NB4 (cell line): ENCODE data around the gene BRSK2.

Experiments
- DNase-seq: peaks from one replicate; pipeline ENCODE4 v3.0.0; 2010; ENCODE audit warnings: low read depth
- H3K4me3 ChIP-seq: one replicate; pipeline ENCODE4 v1.5.1; 2011; ENCODE audit warnings: mild to moderate bottlenecking, low read depth, low read length, moderate library complexity
- CTCF ChIP-seq: IDR thresholded peaks from one replicate; pipeline ENCODE4 v1.5.1; 2012; ENCODE audit warnings: low read depth, low read length
- MYC ChIP-seq: IDR thresholded peaks from 2 replicates; pipeline ENCODE4 v1.6.1; 2011; ENCODE audit warnings: low read depth, low read length
- POLR2A ChIP-seq: IDR thresholded peaks from 2 replicates; pipeline ENCODE4 v1.6.1; 2011; ENCODE audit warnings: mild to moderate bottlenecking; ENCODE audit not compliant: insufficient read length; ENCODE audit errors: extremely low read depth
- TF ChIP-seq, protein P1 (sequence below): IDR thresholded peaks from 2 replicates; pipeline ENCODE4 v1.6.1; 2011; ENCODE audit warnings: low read depth, low read length

The BRSK2 gene

DNA sequence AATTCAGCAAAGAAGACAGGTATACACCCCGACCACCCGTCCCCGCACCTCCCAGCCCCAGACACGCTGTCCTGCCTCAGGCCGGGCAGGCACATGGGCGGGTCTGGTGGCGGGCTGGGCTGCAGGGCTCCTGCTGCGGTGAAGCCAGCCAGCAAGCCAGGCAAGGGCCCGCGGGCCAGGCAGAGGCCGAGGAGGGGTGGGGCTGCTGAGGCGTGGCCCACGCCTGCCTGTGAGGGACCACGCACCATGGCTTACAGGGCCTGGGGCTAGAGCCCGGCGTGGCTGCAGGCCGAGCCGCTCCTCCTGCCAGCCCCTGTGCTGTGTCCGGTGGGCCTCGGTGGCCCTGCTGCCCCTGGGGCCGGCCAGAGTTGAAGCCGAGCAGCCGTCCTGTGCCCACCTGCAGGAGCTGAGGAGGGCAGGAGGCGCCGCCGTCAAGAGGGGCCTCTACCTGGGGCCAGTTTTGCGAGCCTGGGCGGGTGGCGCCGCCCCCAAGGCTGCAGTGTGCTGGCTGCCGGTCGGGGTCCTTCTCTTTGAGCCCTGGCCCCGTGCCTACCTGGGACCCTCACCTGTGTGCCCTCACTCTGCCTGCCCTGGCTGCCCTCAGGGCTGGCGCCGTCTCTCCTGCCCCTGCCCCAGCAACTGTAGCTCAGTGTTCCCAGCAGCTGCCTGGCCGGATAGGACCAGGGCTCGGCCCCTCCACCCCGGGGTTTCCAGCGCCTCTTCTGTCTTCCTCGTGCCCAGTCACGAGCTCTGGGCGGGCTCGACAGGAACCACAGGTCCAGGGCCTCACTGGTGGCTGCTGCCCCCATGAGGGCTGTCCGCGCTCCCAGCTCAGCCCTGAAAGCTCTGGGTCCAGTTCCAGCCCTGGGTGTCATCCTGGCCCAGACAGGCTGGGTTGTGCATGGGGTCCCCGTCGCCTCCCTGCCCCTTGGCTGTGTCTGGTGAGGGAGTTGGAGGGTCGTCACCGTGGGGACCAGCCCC is 58.4 kb downstream of the BRSK2 start:
- no peak for DNase-seq
- no peak overlapping the region for H3K4me3 ChIP-seq
- TF ChIP-seq POLR2A (no peak), MYC (no peak), CTCF (no peak)
- TF ChIP-seq, protein P1, sequence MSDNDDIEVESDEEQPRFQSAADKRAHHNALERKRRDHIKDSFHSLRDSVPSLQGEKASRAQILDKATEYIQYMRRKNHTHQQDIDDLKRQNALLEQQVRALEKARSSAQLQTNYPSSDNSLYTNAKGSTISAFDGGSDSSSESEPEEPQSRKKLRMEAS, result no peak

DNA sequence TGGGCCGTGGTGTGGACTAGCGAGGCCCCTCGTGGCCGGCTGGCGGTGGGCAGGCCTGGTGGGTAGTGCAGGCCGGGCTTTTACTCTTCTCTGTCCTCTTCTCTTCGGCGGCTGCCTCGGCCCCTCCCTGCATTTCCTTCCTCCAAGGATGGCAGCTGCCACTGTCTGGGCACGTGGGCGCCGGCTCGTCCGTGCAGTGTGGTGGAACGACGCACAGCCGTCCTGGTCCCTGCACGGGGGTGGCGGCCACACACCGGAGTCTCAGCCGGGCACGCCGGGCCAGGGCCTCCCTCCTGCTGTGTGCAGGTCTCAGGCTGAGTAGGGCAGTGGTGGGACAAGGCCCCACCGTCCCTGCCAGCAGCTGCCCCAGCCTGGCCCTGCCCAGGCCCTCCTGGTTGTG is 59.1 kb downstream of the BRSK2 start:
- H3K4me3 ChIP-seq, result no peak overlapping the region
- no peak for TF ChIP-seq CTCF
- no peak for DNase-seq

- TF ChIP-seq, protein P1, result no peak
- no peak for TF ChIP-seq POLR2A
- TF ChIP-seq CTCF, result no peak
- no peak for TF ChIP-seq MYC
- no peak for DNase-seq
Measured at GRCh38 chr11:1449490-1450243, 59.9 kb downstream of the BRSK2 start.

GRCh38 chr11:1450344-1450875 is 60.7 kb downstream of the BRSK2 start:
- no peak overlapping the region for H3K4me3 ChIP-seq
- TF ChIP-seq, protein P1, result no peak
- no peak for TF ChIP-seq POLR2A
- TF ChIP-seq CTCF, result no peak
- no peak for TF ChIP-seq MYC
- DNase-seq, result no peak

More at GRCh38 chr11:1449490-1450243, 59.9 kb downstream of the BRSK2 start:
- no peak overlapping the region for H3K4me3 ChIP-seq

GRCh38 chr11:1450949-1451710 is 61.4 kb downstream of the BRSK2 start:
- TF ChIP-seq CTCF, result no peak
- no peak for TF ChIP-seq POLR2A
- TF ChIP-seq, protein P1, result no peak
- TF ChIP-seq MYC, result no peak
- H3K4me3 ChIP-seq, result no peak overlapping the region
- DNase-seq, result no peak
